Prostate gland (tissue), 2 donors: ENCODE results near the gene RNF19B.

Source experiments
- CTCF ChIP-seq, 4 experiments: fragments of 200-600 bp in 2 of 4; fragments of 450-650 bp in 2 of 4; sonication (generic) in 2 of 4; IDR thresholded peaks; 1 replicate in 3 of 4; 2 replicates in 1 of 4; pipeline ENCODE4 v1.5.1; 2016 to 2019; ENCODE audit warnings: antibody characterized with exemption in 4 of 4, mild to moderate bottlenecking in 2 of 4, moderate library complexity in 2 of 4
- POLR2AphosphoS5 ChIP-seq: sonication (generic); formaldehyde crosslinking; IDR thresholded peaks from one replicate; pipeline ENCODE4 v1.6.1; 2017; ENCODE audit warnings: antibody characterized with exemption

GRCh38 chr1:32946413-32946812 is 18.2 kb downstream of the RNF19B start:
- TF ChIP-seq CTCF (IDR thresholded peaks at IDR 0.05): no peak
- TF ChIP-seq POLR2AphosphoS5: no peak
